Dermis blood vessel endothelial cell (primary cell): ENCODE data around the gene ARHGAP42. TPM values are rescaled to one million over a fixed set of nuclear protein-coding genes. Genes with fewer than 3 reads are reported as not detected.

Experiments
- DNase-seq: peaks from one replicate; pipeline ENCODE4 v3.0.0; 2010
- total RNA-seq: library from RNA; depleted of rRNA; stranded (reverse); fragments of >200 nt; gene quantifications from 2 replicates; pipeline ENCODE4 v1.2.3, GENCODE V29; 2014

The ARHGAP42 gene
- total RNA-seq, 1 donor from 2014 or later, result 6.0 TPM

GRCh38 chr11:100925935-100926334 is 238.8 kb downstream of the ARHGAP42 start:
- peak; percentile 37 for DNase-seq

GRCh38 chr11:100927579-100927978 is 240.5 kb downstream of the ARHGAP42 start:
- DNase-seq, result no peak

GRCh38 chr11:100928426-100928825 is 241.3 kb downstream of the ARHGAP42 start:
- no peak for DNase-seq

- no peak for DNase-seq
These were observed 242.3 kb downstream of the ARHGAP42 start for GRCh38 chr11:100929377-100929776.

GRCh38 chr11:100930185-100930778 is 243.2 kb downstream of the ARHGAP42 start:
- peak; percentile 77 for DNase-seq

- DNase-seq, result peak; percentile 45
These were observed 245.5 kb downstream of the ARHGAP42 start for GRCh38 chr11:100932474-100933100.

- no peak for DNase-seq
These were observed 249.7 kb downstream of the ARHGAP42 start for GRCh38 chr11:100936781-100937180.

GRCh38 chr11:100939571-100939970 is 252.5 kb downstream of the ARHGAP42 start:
- DNase-seq, result no peak

GRCh38 chr11:100940111-100940510 is 253.0 kb downstream of the ARHGAP42 start:
- no peak for DNase-seq

GRCh38 chr11:100941033-100941432 is 253.9 kb downstream of the ARHGAP42 start:
- no peak for DNase-seq

GRCh38 chr11:100942016-100942415 is 254.9 kb downstream of the ARHGAP42 start:
- DNase-seq, result no peak

GRCh38 chr11:100948936-100949335 is 261.8 kb downstream of the ARHGAP42 start:
- peak; percentile 37 for DNase-seq

- DNase-seq, result peak; percentile 37
These were observed 262.4 kb downstream of the ARHGAP42 start for GRCh38 chr11:100949443-100949842.

- no peak for DNase-seq
These were observed 268.2 kb downstream of the ARHGAP42 start for GRCh38 chr11:100955318-100955717.

GRCh38 chr11:100956351-100956750 is 269.3 kb downstream of the ARHGAP42 start:
- no peak for DNase-seq

GRCh38 chr11:100957499-100957898 is 270.4 kb downstream of the ARHGAP42 start:
- no peak for DNase-seq

GRCh38 chr11:100961633-100962032 is 274.5 kb downstream of the ARHGAP42 start:
- DNase-seq, result no peak

- peak; percentile 52 for DNase-seq
These were observed 276.3 kb downstream of the ARHGAP42 start for GRCh38 chr11:100963375-100963774.

GRCh38 chr11:100964435-100964834 is 277.3 kb downstream of the ARHGAP42 start:
- DNase-seq, result no peak

GRCh38 chr11:100965346-100965745 is 278.3 kb downstream of the ARHGAP42 start:
- DNase-seq, result no peak

GRCh38 chr11:100966366-100966765 is 279.3 kb downstream of the ARHGAP42 start:
- DNase-seq, result no peak

GRCh38 chr11:100969008-100969407 is 281.9 kb downstream of the ARHGAP42 start:
- no peak for DNase-seq

GRCh38 chr11:100970283-100971164 is 283.4 kb downstream of the ARHGAP42 start:
- no peak for DNase-seq

- DNase-seq, result no peak
These were observed 285.0 kb downstream of the ARHGAP42 start for GRCh38 chr11:100972046-100972445.
